Dedifferentiated amniotic fluid mesenchymal stem cell (primary cell): ENCODE results near the gene RABGAP1L.
"Not testable (repeated sequence)": the region's sequence is repeated elsewhere in the genome, so short reads cannot be mapped to it uniquely, and the experiment has no call there.

Source experiments
- DNase-seq: peaks from one replicate; pipeline ENCODE4 v3.0.0-alpha.2; 2016; ENCODE audit errors: extremely low spot score

RABGAP1L gene

GRCh38 chr1:174800216-174800851 is 641.0 kb downstream of the RABGAP1L start:
- DNase-seq: no peak

GRCh38 chr1:174800876-174801275 is 641.6 kb downstream of the RABGAP1L start:
- DNase-seq: no peak

GRCh38 chr1:174809755-174810280 is 650.5 kb downstream of the RABGAP1L start:
- no peak for DNase-seq

GRCh38 chr1:174812016-174812415 is 652.7 kb downstream of the RABGAP1L start:
- no peak for DNase-seq

GRCh38 chr1:174812656-174813055 is 653.3 kb downstream of the RABGAP1L start:
- DNase-seq: no peak

GRCh38 chr1:174815036-174815435 is 655.7 kb downstream of the RABGAP1L start:
- DNase-seq: no peak

- no peak for DNase-seq
These were observed 656.2 kb downstream of the RABGAP1L start for GRCh38 chr1:174815474-174815908.

- not testable (repeated sequence) for DNase-seq
These were observed 657.3 kb downstream of the RABGAP1L start for GRCh38 chr1:174816621-174817020.

- no peak for DNase-seq
These were observed 658.8 kb downstream of the RABGAP1L start for GRCh38 chr1:174818014-174818616.

- DNase-seq: no peak
These were observed 659.6 kb downstream of the RABGAP1L start for GRCh38 chr1:174818951-174819350.

GRCh38 chr1:174819596-174819995 is 660.3 kb downstream of the RABGAP1L start:
- no peak for DNase-seq

GRCh38 chr1:174825127-174825526 is 665.8 kb downstream of the RABGAP1L start:
- no peak for DNase-seq

- DNase-seq: no peak
These were observed 666.5 kb downstream of the RABGAP1L start for GRCh38 chr1:174825806-174826205.

- DNase-seq: no peak
These were observed 668.9 kb downstream of the RABGAP1L start for GRCh38 chr1:174828264-174828663.

- no peak for DNase-seq
These were observed 670.7 kb downstream of the RABGAP1L start for GRCh38 chr1:174829990-174830389.

- no peak for DNase-seq
These were observed 677.2 kb downstream of the RABGAP1L start for GRCh38 chr1:174836543-174836942.

- DNase-seq: no peak
These were observed 678.1 kb downstream of the RABGAP1L start for GRCh38 chr1:174837386-174837785.

- no peak for DNase-seq
These were observed 679.9 kb downstream of the RABGAP1L start for GRCh38 chr1:174839211-174839610.

GRCh38 chr1:174841747-174842146 is 682.4 kb downstream of the RABGAP1L start:
- no peak for DNase-seq

GRCh38 chr1:174848593-174849560 is 689.6 kb downstream of the RABGAP1L start:
- DNase-seq: not testable (repeated sequence)

GRCh38 chr1:174850726-174851125 is 691.4 kb downstream of the RABGAP1L start:
- no peak for DNase-seq

- DNase-seq: no peak
These were observed 699.0 kb downstream of the RABGAP1L start for GRCh38 chr1:174858301-174858700.
